HG02852 (cell line): Measurements from ENCODE around the gene MVD.

Experiments
- ATAC-seq: cut with Tn5 transposase; IDR thresholded peaks from one replicate; pipeline ENCODE4 v1.9.1; 2021; ENCODE audit warnings: mild to moderate bottlenecking, moderate library complexity; ENCODE audit not compliant: unreplicated experiment

Gene MVD

GRCh38 chr16:88662843-88663606 is at the start of gene MVD:
TSS of gene MVD (minus strand) at chr16:88663091. CDS start at chr16:88663080, 11 bp downstream.
- peak; percentile 94 for ATAC-seq

- no peak for ATAC-seq
These were observed 49.6 kb upstream of the MVD start for GRCh38 chr16:88712362-88712979.

GRCh38 chr16:88711750-88712340 is 49.0 kb upstream of the MVD start:
- ATAC-seq: no peak

- ATAC-seq: no peak
These were observed 47.7 kb upstream of the MVD start for GRCh38 chr16:88710556-88710955.

- no peak for ATAC-seq
These were observed 44.3 kb upstream of the MVD start for GRCh38 chr16:88706965-88707826.

- ATAC-seq: peak; percentile 67
These were observed 43.5 kb upstream of the MVD start, which contains the start of the genes CTU2 and RNF166 for GRCh38 chr16:88706229-88706964. TSS of gene CTU2 (plus strand) at chr16:88706503. CDS start at chr16:88706531, 28 bp downstream. TSS of gene RNF166 (minus strand) at chr16:88706408. CDS start at chr16:88706325, 83 bp downstream.

- peak; percentile 22 for ATAC-seq
These were observed 42.9 kb upstream of the MVD start for GRCh38 chr16:88705801-88706228.

- no peak for ATAC-seq
These were observed 42.3 kb upstream of the MVD start for GRCh38 chr16:88705076-88705684.

- ATAC-seq: no peak
These were observed 40.8 kb upstream of the MVD start for GRCh38 chr16:88703486-88704309.

- no peak for ATAC-seq
These were observed 39.7 kb upstream of the MVD start for GRCh38 chr16:88702371-88703210.

GRCh38 chr16:88701581-88702370 is 38.9 kb upstream of the MVD start:
- no peak for ATAC-seq

- peak; percentile 73 for ATAC-seq
These were observed 38.0 kb upstream of the MVD start for GRCh38 chr16:88700636-88701482.

GRCh38 chr16:88700322-88700635 is 37.4 kb upstream of the MVD start:
- ATAC-seq: no peak

- ATAC-seq: no peak
These were observed 36.3 kb upstream of the MVD start for GRCh38 chr16:88699180-88699579.

GRCh38 chr16:88698646-88699045 is 35.8 kb upstream of the MVD start:
- no peak for ATAC-seq

- ATAC-seq: no peak
These were observed 35.1 kb upstream of the MVD start for GRCh38 chr16:88697831-88698615.
